Immature natural killer cell (primary cell): ENCODE data around the gene MLXIP. TPM values are rescaled to one million over a fixed set of nuclear protein-coding genes. Genes with fewer than 3 reads are reported as not detected.

Experiments
- DNase-seq, 3 donors: peaks; one replicate each; pipeline ENCODE4 v3.0.0; 2022; ENCODE audit warnings: mixed read lengths in 1 of 3
- H3K27ac Mint-ChIP-seq, 6 donors: one replicate each; pipeline ENCODE4 v1.8.0; 2020; ENCODE audit warnings: mixed read lengths in 6 of 6, mild to moderate bottlenecking in 5 of 6, inconsistent platforms in 4 of 6, moderate library complexity in 3 of 6
- H3K27me3 Mint-ChIP-seq, 3 donors: one replicate each; pipeline ENCODE4 v1.8.0; 2020 to 2021; ENCODE audit warnings: low read depth in 3 of 3, mild to moderate bottlenecking in 3 of 3, mixed read lengths in 3 of 3, moderate library complexity in 3 of 3, inconsistent platforms in 1 of 3
- H3K36me3 Mint-ChIP-seq, 3 donors: one replicate each; pipeline ENCODE4 v1.8.0; 2020; ENCODE audit warnings: mixed read lengths in 3 of 3, inconsistent platforms in 2 of 3, mild to moderate bottlenecking in 2 of 3
- H3K4me1 Mint-ChIP-seq, 2 donors: one replicate each; pipeline ENCODE4 v1.8.0; 2020; ENCODE audit warnings: inconsistent platforms in 2 of 2, mild to moderate bottlenecking in 2 of 2, mixed read lengths in 2 of 2, moderate library complexity in 1 of 2
- H3K4me3 Mint-ChIP-seq, 5 donors: one replicate each; pipeline ENCODE4 v1.8.0; 2020; ENCODE audit warnings: mild to moderate bottlenecking in 5 of 5, mixed read lengths in 5 of 5, inconsistent platforms in 3 of 5, moderate library complexity in 3 of 5
- H3K9me3 Mint-ChIP-seq, 6 donors: one replicate each; pipeline ENCODE4 v1.8.0; 2020; ENCODE audit warnings: mild to moderate bottlenecking in 6 of 6, mixed read lengths in 6 of 6, inconsistent platforms in 4 of 6, moderate library complexity in 3 of 6
- polyA plus RNA-seq, 3 donors: library from polyadenylated mRNA; unstranded; fragments of 300-500 nt; fragmentation: Illumina TruSeq; gene quantifications; one replicate each; pipeline ENCODE4 v1.2.3, GENCODE V29; 2021

The MLXIP gene
- polyA plus RNA-seq, 3 donors from 2014 or later: 3.5 to 10.6 (median 4.7) TPM

GRCh38 chr12:122123051-122123760 is 44.6 kb downstream of the MLXIP start:
- H3K4me1 Mint-ChIP-seq: peaks cover 26 to 33% of the 10 kb centered on the region in 2 donors
- H3K4me3 Mint-ChIP-seq: peak overlapping the region in 4 of 5 donors; percentile 27 to 51 (median 37)
- peak overlapping the region in 5 of 6 donors; percentile 7 to 81 (median 31) for H3K27ac Mint-ChIP-seq
- peaks cover 0 to 6% (median 3%) of the 10 kb centered on the region in 3 donors for H3K27me3 Mint-ChIP-seq
- H3K9me3 Mint-ChIP-seq: no peaks in the 10 kb centered on the region
- H3K36me3 Mint-ChIP-seq: peaks cover 0 to 2% (median 2%) of the 10 kb centered on the region in 3 donors
- peak; percentile 65 to 70 (median 65) for DNase-seq

DNA sequence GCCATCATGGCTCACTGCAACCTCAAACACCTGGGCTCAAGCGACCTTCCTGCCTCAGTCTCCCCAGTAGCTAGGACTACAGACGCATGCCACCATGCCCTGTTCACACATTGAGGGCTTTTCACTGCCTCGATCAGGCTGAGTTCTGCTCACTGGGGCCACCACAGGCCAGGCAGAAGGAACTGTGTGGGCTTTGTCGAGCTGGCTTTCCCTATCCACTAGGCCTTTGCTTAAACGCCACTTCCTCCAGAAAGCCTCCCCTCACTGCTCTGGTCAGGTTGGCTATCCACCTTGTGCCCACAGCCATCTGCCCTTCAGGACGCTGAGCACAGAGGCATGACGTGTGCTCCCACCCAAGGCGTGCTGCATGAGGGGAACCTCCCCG is 45.2 kb downstream of the MLXIP start:
- Mint-ChIP-seq H3K4me3 (no peak overlapping the region), H3K27ac (peak overlapping the region in 1 of 6 donors; percentile 17), H3K36me3 (peaks cover 0 to 6% (median 3%) of the 10 kb centered on the region in 3 donors), H3K27me3 (peaks cover 0 to 6% (median 3%) of the 10 kb centered on the region in 3 donors), H3K9me3 (no peaks in the 10 kb centered on the region), H3K4me1 (peaks cover 26 to 33% of the 10 kb centered on the region in 2 donors)
- no peak for DNase-seq

DNA sequence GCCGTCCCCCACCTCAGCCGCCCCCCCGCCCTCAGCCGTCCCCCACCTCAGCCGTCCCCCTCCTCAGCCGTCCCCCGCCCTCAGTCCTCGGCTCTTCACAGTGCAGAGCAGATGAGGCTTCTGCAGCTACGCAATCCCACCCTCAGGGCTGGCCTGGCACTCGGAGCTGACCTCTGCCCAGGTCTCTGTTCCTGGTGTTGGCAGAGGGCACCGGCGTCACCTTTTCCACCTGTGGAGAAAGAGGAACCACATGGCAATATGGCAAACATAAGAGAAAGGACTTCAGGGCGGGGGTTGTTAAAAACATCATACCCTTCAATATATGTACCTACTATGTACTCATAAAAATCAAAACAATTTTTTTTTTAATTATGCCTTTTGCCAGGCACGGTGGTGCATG is 45.8 kb downstream of the MLXIP start:
- Mint-ChIP-seq H3K36me3 (peaks cover 0 to 6% (median 3%) of the 10 kb centered on the region in 3 donors), H3K4me1 (peaks cover 26 to 33% of the 10 kb centered on the region in 2 donors), H3K27ac (no peak overlapping the region), H3K4me3 (no peak overlapping the region), H3K9me3 (no peaks in the 10 kb centered on the region), H3K27me3 (peaks cover 0 to 6% (median 3%) of the 10 kb centered on the region in 3 donors)
- no peak for DNase-seq

GRCh38 chr12:122125452-122126341 is 47.1 kb downstream of the MLXIP start:
- peaks cover 26 to 33% of the 10 kb centered on the region in 2 donors for H3K4me1 Mint-ChIP-seq
- peak; percentile 10 to 29 (median 21) for DNase-seq
- no peaks in the 10 kb centered on the region for H3K9me3 Mint-ChIP-seq
- H3K36me3 Mint-ChIP-seq: peaks cover 0 to 14% (median 3%) of the 10 kb centered on the region in 3 donors
- peaks cover 0 to 4% (median 0%) of the 10 kb centered on the region in 3 donors for H3K27me3 Mint-ChIP-seq
- peak overlapping the region in 3 of 6 donors; percentile 29 to 77 (median 69) for H3K27ac Mint-ChIP-seq
- no peak overlapping the region for H3K4me3 Mint-ChIP-seq

- H3K4me1 Mint-ChIP-seq: peaks cover 26 to 33% of the 10 kb centered on the region in 2 donors
- peaks cover 0 to 4% (median 0%) of the 10 kb centered on the region in 3 donors for H3K27me3 Mint-ChIP-seq
- peak overlapping the region in 1 of 6 donors; percentile 29 for H3K27ac Mint-ChIP-seq
These were observed 47.7 kb downstream of the MLXIP start for GRCh38 chr12:122126342-122126635.

GRCh38 chr12:122126713-122127597 is 48.4 kb downstream of the MLXIP start:
- Mint-ChIP-seq H3K27ac (peak overlapping the region in 1 of 6 donors; percentile 11), H3K27me3 (peaks cover 0 to 7% (median 0%) of the 10 kb centered on the region in 3 donors), H3K4me3 (no peak overlapping the region)

More at GRCh38 chr12:122126342-122126635, 47.7 kb downstream of the MLXIP start:
- Mint-ChIP-seq H3K4me3 (no peak overlapping the region), H3K36me3 (peaks cover 0 to 18% (median 3%) of the 10 kb centered on the region in 3 donors), H3K9me3 (no peaks in the 10 kb centered on the region)
- DNase-seq: no peak

GRCh38 chr12:122127839-122128238 is 49.3 kb downstream of the MLXIP start:
- Mint-ChIP-seq H3K9me3 (no peaks in the 10 kb centered on the region), H3K27me3 (peaks cover 0 to 7% (median 0%) of the 10 kb centered on the region in 3 donors), H3K27ac (no peak overlapping the region), H3K4me3 (no peak overlapping the region), H3K4me1 (peaks cover 21 to 26% of the 10 kb centered on the region in 2 donors), H3K36me3 (peaks cover 0 to 18% (median 3%) of the 10 kb centered on the region in 3 donors)
- no peak for DNase-seq

More at GRCh38 chr12:122126713-122127597, 48.4 kb downstream of the MLXIP start:
- Mint-ChIP-seq H3K9me3 (no peaks in the 10 kb centered on the region), H3K4me1 (peaks cover 21 to 29% of the 10 kb centered on the region in 2 donors), H3K36me3 (peaks cover 0 to 18% (median 3%) of the 10 kb centered on the region in 3 donors)
- DNase-seq: no peak

- Mint-ChIP-seq H3K27me3 (peaks cover 0 to 7% (median 0%) of the 10 kb centered on the region in 3 donors), H3K4me3 (no peak overlapping the region), H3K27ac (peak overlapping the region in 1 of 6 donors; percentile 1), H3K36me3 (peaks cover under 1 to 23% (median 3%) of the 10 kb centered on the region in 3 donors), H3K4me1 (peaks cover 15 to 20% of the 10 kb centered on the region in 2 donors), H3K9me3 (no peaks in the 10 kb centered on the region)
- DNase-seq: no peak
These were observed 49.9 kb downstream of the MLXIP start for GRCh38 chr12:122128481-122128880.

GRCh38 chr12:122129131-122129530 is 50.6 kb downstream of the MLXIP start:
- no peak for DNase-seq

DNA sequence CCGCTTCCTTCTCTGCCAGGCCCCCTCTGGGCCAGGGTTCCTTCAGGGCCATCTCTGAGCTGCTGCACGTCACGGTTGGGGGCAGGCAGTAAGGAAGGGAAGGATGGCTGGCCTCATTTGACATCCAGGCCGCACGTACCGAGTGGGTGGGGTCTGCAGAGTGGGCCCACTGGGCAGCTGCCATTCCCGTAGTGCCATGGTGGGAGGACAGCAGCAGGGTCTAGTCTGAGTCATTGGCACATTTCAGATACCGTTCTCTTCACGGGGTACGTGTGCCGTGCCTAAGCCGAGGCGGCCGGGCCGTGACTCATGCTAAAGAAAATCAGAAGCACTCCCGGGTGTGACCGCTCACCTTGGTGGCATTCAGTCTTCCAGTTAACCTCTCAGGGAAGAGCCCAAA is 51.6 kb downstream of the MLXIP start:
- no peak for DNase-seq
- peaks cover 12 to 14% of the 10 kb centered on the region in 2 donors for H3K4me1 Mint-ChIP-seq
- H3K36me3 Mint-ChIP-seq: peaks cover 3 to 30% (median 6%) of the 10 kb centered on the region in 3 donors
- H3K27me3 Mint-ChIP-seq: peaks cover 2 to 7% (median 2%) of the 10 kb centered on the region in 3 donors
- H3K27ac Mint-ChIP-seq: no peak overlapping the region
- H3K4me3 Mint-ChIP-seq: no peak overlapping the region
- no peaks in the 10 kb centered on the region for H3K9me3 Mint-ChIP-seq

More at GRCh38 chr12:122129131-122129530, 50.6 kb downstream of the MLXIP start:
- no peaks in the 10 kb centered on the region for H3K9me3 Mint-ChIP-seq
- no peak overlapping the region for H3K4me3 Mint-ChIP-seq
- H3K27me3 Mint-ChIP-seq: peaks cover 0 to 7% (median 0%) of the 10 kb centered on the region in 3 donors
- peaks cover 3 to 29% (median 6%) of the 10 kb centered on the region in 3 donors for H3K36me3 Mint-ChIP-seq
- peak overlapping the region in 1 of 6 donors; percentile 17 for H3K27ac Mint-ChIP-seq
- peaks cover 12 to 16% of the 10 kb centered on the region in 2 donors for H3K4me1 Mint-ChIP-seq

GRCh38 chr12:122133192-122133950 is 54.8 kb downstream of the MLXIP start:
- Mint-ChIP-seq H3K9me3 (no peaks in the 10 kb centered on the region), H3K27me3 (peaks cover 2 to 3% (median 3%) of the 10 kb centered on the region in 3 donors), H3K36me3 (peaks cover 0 to 26% (median 6%) of the 10 kb centered on the region in 3 donors), H3K4me3 (no peak overlapping the region), H3K4me1 (no peaks in the 10 kb centered on the region), H3K27ac (peak overlapping the region in 1 of 6 donors; percentile 57)
- DNase-seq: no peak

DNA sequence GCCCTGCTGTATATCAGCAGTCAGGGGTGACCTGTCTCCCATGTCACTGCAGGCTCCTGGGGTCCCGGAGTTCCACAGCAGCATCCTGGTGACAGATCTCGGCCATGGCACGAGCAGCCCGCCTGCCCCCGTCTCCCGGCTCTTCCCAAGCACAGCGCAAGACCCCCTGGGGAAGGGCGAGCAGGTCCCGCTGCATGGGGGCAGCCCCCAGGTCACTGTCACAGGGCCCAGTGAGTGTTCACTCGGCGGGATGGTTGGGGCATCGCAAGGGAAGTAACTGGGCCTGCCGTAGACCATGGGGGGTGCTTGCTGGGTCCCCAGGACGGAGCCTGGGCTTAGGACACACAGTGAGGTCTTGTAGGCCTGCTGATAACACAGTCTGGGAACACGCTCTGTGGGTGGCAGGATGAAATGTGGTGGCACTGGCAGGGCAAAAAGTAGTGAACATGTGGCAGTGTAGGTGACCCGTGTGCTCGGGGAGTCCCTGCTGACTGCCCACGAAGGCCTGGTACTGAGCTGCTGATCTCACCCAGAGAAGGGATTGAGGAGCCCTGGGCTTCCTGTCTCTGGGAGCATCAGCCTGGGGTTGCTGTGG is 57.0 kb downstream of the MLXIP start:
- Mint-ChIP-seq H3K27me3 (peaks cover 3 to 6% (median 3%) of the 10 kb centered on the region in 3 donors), H3K36me3 (peaks cover 0 to 17% (median 7%) of the 10 kb centered on the region in 3 donors), H3K27ac (no peak overlapping the region), H3K9me3 (no peaks in the 10 kb centered on the region), H3K4me3 (no peak overlapping the region), H3K4me1 (no peaks in the 10 kb centered on the region)
- DNase-seq: no peak
